ENCODE data around the gene TIMELESS.

Gene TIMELESS

DNA sequence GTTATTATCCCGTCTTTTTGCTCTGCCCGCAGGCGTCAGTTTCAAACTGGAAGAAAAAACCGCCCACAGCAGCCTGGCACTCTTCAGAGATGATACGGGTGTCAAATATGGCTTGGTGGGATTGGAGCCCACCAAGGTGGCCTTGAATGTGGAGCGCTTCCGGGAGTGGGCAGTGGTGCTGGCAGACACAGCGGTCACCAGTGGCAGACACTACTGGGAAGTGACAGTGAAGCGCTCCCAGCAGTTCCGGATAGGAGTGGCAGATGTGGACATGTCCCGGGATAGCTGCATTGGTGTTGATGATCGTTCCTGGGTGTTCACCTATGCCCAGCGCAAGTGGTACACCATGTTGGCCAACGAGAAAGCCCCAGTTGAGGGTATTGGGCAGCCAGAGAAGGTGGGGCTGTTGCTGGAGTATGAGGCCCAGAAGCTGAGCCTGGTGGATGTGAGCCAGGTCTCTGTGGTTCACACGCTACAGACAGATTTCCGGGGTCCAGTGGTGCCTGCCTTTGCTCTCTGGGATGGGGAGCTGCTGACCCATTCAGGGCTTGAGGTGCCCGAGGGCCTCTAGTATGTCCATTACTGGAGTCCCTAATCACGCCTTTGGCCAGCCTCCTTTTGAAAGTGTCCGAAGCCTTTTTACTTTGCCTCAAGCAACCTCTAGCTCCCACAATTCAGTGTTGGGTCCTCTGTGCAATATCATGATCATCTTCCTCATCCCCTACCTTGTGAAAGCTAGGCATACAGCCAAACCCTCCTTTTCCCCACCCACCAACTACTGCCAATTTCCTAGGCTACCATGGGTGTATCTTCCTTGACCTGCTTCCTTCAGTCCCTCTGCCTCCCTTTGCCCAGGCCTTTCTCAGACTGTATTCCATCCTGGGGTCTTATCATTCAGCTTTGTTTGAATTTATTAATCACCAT lies 20.0 kb upstream of the TIMELESS start:
- Histone ChIP-seq H3K27me3 (no peaks in the 10 kb centered on the region), H3K4me1 (ENCODE audit: control insufficient read depth in 1 of 2, insufficient read depth in 1 of 2, low read depth in 1 of 2, low read length in 1 of 2) (peaks cover 34 to 43% of the 10 kb centered on the region in 2 experiments), H3K9me3 (no peaks in the 10 kb centered on the region), H3K36me3 (no peaks in the 10 kb centered on the region), H3K4me3 (ENCODE audit: low read depth in 1 of 2, low read length in 1 of 2) (peak overlapping the region; percentile 70 to 88), H3K27ac (peak overlapping the region; percentile 82)
- TF ChIP-seq, protein P1, sequence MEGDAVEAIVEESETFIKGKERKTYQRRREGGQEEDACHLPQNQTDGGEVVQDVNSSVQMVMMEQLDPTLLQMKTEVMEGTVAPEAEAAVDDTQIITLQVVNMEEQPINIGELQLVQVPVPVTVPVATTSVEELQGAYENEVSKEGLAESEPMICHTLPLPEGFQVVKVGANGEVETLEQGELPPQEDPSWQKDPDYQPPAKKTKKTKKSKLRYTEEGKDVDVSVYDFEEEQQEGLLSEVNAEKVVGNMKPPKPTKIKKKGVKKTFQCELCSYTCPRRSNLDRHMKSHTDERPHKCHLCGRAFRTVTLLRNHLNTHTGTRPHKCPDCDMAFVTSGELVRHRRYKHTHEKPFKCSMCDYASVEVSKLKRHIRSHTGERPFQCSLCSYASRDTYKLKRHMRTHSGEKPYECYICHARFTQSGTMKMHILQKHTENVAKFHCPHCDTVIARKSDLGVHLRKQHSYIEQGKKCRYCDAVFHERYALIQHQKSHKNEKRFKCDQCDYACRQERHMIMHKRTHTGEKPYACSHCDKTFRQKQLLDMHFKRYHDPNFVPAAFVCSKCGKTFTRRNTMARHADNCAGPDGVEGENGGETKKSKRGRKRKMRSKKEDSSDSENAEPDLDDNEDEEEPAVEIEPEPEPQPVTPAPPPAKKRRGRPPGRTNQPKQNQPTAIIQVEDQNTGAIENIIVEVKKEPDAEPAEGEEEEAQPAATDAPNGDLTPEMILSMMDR (IDR thresholded peaks at IDR 0.05): no peak

DNA sequence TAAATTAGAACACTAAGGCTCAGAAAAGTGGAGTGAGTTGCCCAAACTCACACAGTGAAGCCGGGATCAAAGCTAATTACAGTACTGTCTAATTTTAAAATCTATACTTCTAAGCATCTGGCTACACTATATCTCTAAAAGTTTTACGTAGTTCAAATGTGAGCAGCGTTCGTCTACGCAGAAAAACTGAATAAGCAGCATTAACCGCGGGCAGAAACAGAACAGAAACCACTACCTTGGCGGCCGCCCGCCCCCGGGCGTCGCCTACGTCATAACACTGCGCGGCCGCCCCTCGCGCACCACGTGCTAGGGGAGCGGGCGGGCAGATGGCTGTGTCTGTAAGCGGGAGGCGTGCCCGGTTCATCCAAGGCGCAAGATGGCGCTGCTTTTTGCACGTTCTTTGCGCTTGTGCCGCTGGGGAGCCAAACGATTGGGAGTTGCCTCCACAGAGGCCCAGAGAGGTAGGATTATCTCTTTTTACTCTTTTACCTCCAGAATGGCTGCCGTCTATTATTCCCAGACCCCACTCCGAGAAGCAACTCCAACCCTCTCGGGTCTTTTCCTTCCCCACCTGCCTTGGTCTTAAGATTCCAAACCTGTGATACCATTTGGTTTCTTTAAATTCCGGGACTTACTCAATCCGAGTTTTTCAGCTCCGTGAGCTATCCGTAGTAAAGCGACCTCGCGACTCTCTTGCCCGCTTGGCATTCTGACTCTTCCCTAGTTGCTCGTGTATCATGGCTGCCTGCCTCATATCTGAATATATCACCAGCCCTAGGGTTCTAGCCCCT lies 19.2 kb upstream of the TIMELESS start, which contains the start of gene SPRYD4:
TSS of gene SPRYD4 (plus strand) at position 363 of the 791 bp plus-strand sequence. CDS start at position 377, 14 bp downstream.
- peak within 1 kb of the TSS; percentile 82 for H3K27ac ChIP-seq
- H3K27me3 ChIP-seq: no peaks in the 10 kb centered on the region
- H3K36me3 ChIP-seq: no peaks in the 10 kb centered on the region
- H3K4me3 ChIP-seq (ENCODE audit: low read depth in 1 of 2, low read length in 1 of 2): peak within 1 kb of the TSS; percentile 70 to 88
- H3K9me3 ChIP-seq: no peaks in the 10 kb centered on the region
- TF ChIP-seq, protein P1 (IDR thresholded peaks at IDR 0.05): peak; percentile 71
- peaks cover 43 to 50% of the 10 kb centered on the region in 2 experiments for H3K4me1 ChIP-seq (ENCODE audit: control insufficient read depth in 1 of 2, insufficient read depth in 1 of 2, low read depth in 1 of 2, low read length in 1 of 2)

DNA sequence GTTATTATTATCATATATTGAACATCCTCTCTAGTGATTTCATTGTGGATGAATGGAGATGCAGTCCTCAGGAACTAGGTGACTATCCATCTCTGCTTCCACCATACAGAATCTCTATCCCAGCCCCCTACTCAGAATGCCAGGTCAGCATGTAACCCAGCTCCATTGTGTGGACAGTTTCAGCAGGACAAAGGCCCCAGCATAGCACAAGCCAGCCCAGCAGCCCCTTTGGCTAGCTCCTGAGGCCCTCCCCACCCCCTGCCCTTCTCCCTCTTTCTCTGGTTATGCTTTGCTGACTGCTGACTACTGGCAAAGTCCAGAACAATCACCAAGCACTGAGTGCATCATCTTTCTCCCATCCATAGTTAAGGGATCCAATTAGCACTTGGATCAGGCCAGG lies 13.3 kb upstream of the TIMELESS start:
- peaks cover 10 to 12% of the 10 kb centered on the region in 2 experiments for H3K4me1 ChIP-seq (ENCODE audit: control insufficient read depth in 1 of 2, insufficient read depth in 1 of 2, low read depth in 1 of 2, low read length in 1 of 2)

DNA sequence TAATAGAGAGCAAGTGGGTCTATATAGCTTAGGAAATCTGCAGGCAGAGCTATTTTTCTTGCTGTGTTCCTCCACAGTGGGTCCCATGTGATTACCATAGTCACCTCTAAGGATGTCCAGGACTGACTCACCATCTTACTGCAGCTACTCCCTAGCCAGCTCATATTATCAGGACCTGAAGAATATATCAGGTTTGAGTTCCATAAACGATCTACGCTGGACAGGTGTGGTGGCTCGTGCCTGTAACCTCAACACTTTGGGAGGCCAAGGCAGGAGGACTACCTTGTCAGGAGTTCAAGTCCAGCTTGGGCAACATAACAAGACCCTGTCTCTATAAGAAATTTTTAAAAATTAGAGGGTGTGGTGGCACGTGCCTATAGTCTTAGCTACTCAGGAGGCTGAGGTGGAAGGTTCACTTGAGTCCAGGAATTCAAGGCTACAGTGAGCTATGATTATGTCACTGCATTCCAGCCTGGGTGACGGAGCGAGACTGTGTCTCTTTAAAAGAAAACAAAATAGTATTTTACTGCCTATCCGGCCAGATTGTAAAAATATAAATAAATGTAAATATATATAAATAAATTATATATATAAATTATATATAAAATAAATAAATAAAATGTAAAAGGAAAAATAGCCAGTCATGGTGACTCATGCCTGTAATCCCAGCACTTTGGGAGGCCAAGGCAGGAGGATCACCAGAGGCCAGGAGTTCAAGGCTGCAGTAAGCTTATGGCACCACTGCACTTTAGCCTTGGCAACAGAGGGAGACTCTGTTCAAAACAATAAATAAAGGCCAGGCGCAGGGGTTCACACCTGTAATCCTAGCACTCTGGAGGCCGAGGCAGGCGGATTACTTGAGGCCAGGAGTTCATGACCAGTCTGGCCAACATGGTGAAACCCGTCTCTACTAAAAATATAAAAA lies 12.3 kb upstream of the TIMELESS start:
- Histone ChIP-seq H3K27me3 (no peaks in the 10 kb centered on the region), H3K36me3 (no peaks in the 10 kb centered on the region), H3K9me3 (no peaks in the 10 kb centered on the region), H3K4me1 (ENCODE audit: control insufficient read depth in 1 of 2, insufficient read depth in 1 of 2, low read depth in 1 of 2, low read length in 1 of 2) (peaks cover 10% of the 10 kb centered on the region in 2 experiments), H3K27ac (no peak overlapping the region), H3K4me3 (ENCODE audit: low read depth in 1 of 2, low read length in 1 of 2) (no peak overlapping the region)
- TF ChIP-seq, protein P1 (IDR thresholded peaks at IDR 0.05): no peak

More for the DNA sequence above, 13.3 kb upstream of the TIMELESS start:
- H3K4me3 ChIP-seq (ENCODE audit: low read depth in 1 of 2, low read length in 1 of 2): no peak overlapping the region
- no peaks in the 10 kb centered on the region for H3K36me3 ChIP-seq
- H3K27me3 ChIP-seq: no peaks in the 10 kb centered on the region
- TF ChIP-seq, protein P1 (IDR thresholded peaks at IDR 0.05): no peak
- H3K9me3 ChIP-seq: no peaks in the 10 kb centered on the region
- no peak overlapping the region for H3K27ac ChIP-seq

DNA sequence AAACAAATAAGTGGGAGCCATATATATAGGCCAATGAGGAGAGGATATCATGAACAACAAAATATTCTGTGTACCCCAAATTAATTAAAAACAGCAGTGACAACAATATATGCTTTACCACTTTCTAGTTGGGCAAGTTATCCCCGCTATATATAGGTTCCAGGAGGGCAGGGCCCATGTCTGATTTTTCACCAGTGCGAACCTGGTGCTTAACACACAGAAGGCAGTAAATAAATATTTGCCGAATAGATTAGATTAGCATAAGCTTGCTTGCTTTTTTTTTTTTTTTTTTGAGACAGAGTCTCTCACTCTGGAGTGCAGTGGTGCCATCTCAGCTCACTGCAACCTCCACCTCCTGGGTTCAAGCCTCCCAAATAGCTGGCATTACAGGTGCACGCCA lies 8.6 kb upstream of the TIMELESS start:
- H3K4me3 ChIP-seq (ENCODE audit: low read depth in 1 of 2, low read length in 1 of 2): no peak overlapping the region
- no peaks in the 10 kb centered on the region for H3K9me3 ChIP-seq
- no peak overlapping the region for H3K27ac ChIP-seq
- TF ChIP-seq, protein P1 (IDR thresholded peaks at IDR 0.05): no peak
- H3K4me1 ChIP-seq (ENCODE audit: control insufficient read depth in 1 of 2, insufficient read depth in 1 of 2, low read depth in 1 of 2, low read length in 1 of 2): peaks cover 6 to 8% of the 10 kb centered on the region in 2 experiments
- H3K36me3 ChIP-seq: no peaks in the 10 kb centered on the region
- H3K27me3 ChIP-seq: no peaks in the 10 kb centered on the region
